Ammon's horn (tissue), 1 donor: ENCODE results near the gene DRG2.

Source experiments
- DNase-seq: peaks from one replicate; pipeline ENCODE4 v3.0.0-alpha.2; 2016; ENCODE audit warnings: low spot score

The DRG2 gene

GRCh38 chr17:18117533-18117932 is 29.8 kb downstream of the DRG2 start:
- DNase-seq, result no peak

DNA sequence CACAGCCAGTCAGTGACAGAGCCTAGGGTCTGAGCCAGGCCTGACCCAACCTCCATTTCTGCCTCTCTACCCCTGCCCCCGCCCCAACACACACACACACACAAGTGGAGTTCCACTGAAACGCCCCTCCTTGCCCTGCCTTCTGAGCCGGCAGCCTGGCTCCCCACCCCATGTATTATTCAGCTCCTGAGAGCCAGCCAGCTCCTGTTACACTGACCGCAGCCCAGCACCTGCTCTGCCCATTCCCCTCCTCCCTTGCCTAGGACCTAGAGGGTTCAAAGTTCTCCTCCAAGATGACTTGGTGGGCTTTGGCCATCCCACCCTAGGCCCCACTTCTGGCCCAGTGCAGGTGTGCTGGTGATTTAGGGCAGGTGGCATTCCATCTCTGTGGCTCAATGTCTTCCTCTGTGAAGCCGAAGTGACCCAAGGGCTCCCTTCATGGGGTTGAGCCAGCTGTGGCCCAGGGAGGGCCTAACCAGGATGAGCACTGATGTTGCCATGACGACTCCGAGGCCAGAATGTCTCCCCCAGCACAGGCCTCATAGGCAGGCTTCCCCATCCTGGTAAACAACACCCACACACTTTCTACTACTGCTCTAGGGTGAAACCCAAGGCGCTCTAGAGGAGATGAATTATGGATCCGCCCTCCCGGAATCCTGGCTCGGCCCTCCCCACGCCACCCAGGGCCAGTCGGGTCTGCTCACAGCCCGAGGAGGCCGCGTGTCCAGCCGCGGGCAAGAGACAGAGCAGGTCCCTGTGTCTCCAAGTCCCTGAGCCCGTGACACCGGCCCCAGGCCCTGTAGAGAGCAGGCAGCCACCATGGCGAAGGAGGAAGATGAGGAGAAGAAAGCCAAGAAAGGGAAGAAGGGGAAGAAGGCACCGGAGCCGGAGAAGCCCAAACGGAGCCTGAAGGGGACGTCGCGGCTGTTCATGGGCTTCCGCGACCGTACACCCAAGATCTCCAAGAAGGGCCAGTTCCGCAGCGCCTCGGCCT is 30.5 kb downstream of the DRG2 start:
- no peak for DNase-seq

DNA sequence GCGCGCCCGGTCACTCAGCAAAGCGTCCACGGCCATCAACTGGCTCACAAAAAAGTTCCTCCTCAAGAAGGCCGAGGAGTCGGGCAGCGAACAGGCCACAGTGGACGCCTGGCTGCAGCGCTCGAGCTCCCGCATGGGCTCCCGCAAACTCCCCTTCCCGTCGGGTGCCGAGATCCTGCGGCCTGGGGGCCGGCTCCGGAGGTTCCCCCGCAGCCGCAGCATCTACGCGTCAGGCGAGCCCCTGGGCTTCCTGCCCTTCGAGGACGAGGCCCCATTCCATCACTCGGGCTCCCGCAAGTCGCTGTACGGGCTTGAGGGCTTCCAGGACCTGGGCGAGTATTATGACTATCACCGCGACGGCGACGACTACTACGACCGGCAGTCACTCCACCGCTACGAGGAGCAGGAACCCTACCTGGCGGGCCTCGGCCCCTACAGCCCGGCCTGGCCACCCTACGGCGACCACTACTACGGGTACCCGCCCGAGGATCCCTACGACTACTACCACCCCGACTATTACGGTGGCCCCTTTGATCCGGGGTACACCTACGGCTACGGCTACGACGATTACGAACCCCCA is 31.5 kb downstream of the DRG2 start:
- DNase-seq, result no peak

DNA sequence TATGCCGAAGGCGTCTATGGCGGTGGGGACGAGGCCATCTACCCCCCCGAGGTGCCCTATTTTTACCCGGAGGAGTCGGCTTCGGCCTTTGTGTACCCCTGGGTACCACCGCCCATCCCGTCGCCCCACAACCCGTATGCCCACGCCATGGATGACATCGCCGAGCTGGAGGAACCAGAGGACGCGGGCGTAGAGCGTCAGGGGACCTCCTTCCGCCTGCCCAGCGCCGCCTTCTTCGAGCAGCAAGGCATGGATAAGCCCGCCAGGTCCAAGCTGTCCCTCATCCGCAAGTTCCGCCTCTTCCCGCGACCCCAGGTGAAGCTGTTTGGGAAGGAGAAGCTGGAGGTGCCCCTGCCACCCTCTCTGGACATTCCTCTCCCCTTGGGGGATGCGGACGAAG is 32.2 kb downstream of the DRG2 start:
- DNase-seq, result no peak

- no peak for DNase-seq
Measured at GRCh38 chr17:18120461-18121017, 32.8 kb downstream of the DRG2 start.

- DNase-seq, result no peak
Measured at GRCh38 chr17:18121144-18121910, 33.6 kb downstream of the DRG2 start.

DNA sequence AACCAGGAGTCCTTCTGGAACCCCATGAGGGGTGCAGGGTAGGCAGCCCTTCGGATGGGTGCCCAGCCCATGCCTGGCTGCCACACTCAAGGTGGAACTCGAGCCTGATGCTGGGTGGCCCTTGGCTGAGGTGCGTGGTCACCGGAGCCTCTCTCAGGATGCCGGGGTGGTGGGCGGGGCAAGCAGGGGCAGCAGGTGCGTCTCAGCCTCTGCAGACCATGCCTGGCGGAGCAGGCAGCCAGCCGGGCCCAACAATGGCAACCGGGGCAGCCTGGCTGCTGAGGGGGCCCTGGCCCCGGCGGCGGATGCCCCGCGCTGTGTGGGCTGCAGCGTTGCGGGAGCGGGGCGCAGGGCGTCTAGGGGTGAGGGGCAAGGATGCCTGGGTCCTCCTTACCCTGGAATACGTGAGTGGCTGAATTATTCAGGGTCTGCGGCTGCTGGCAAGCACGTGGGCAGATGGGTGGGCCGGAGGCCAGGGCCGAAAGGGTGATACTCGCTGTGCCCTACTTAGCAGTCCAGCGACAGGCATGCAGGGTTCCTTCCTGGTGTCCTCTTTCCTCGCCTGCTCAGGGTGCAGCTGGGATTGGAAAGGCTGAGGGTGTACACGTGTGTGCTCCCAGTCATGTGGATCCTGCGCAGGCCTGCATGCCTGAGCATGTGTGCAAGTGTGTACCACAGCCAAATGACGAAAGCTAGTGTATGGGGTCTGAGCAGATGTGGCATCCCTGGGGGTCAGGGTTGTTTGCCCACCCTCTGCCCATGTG is 35.4 kb downstream of the DRG2 start:
- no peak for DNase-seq

DNA sequence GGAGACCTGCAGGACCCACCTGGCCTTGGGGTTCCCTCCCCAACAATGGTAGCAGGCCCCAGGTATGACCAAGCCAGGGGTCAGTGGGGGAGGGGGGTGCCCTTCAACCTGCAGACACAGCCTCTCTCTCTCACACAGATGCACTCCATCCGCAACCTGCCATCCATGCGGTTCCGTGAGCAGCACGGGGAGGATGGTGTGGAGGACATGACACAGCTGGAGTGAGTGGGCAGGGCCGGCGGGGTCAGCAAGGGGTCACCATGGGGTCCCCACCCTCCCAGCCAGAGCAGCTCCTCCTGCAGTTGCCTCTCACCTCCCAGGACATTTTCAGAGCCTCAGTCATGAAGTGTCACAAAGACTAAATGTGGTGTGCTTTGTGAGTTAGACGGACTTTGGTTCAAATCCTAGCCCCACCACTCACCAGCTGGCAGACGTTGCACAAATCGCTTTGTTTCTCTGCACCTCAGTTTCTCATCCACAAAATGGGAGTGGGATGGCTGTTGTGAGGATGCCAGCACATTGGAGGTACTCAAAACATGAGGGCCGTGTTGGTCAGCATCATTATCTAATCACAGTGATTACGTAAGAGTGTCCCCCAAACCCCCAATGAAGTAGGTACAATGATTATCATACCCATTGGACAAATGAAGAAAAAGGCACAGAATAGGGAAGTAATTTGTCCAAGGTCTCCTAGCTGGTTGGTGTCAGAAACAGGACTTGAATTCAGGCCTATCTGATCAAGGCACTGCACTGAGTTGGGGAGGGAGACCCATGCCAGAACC is 36.8 kb downstream of the DRG2 start:
- no peak for DNase-seq

GRCh38 chr17:18129041-18129502 is 41.3 kb downstream of the DRG2 start:
- DNase-seq, result no peak

DNA sequence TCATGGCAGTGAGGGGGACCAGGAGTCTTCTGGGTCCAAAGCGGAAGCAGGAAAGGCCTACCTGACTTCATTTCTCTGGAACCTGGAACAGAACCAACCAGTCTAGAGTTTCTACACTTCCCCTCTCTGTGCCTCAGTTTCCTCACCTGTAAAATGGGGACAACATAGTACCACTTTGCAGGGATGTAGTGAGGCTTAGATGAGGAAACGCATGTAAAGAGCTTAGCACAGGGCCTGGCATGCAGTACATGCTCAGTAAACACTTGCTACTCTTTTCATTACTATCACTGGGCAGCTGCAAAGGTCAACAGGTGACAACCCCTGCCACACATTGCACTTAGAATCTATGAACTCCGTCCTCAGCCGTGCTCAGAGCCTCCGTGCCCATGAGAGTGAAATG is 45.0 kb downstream of the DRG2 start:
- no peak for DNase-seq

DNA sequence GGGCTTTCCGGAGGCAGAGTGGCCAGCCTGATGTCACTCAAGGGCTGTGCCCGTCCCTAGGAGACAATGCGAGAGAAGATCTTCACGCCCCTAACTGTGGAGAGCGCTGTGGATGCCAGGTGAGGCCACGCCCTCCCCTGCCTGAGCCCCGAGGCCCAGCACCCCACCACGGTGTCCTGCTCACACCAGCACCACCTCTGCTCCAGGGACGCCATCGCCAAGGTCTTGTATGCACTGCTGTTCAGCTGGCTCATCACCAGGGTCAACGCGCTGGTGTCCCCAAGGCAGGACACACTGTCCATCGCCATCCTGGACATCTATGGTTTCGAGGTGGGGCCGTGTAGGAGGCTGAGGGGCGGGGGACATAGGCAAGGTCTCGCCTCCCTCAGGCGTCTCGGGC is 48.6 kb downstream of the DRG2 start:
- no peak for DNase-seq

GRCh38 chr17:18138065-18138749 is 50.5 kb downstream of the DRG2 start:
- DNase-seq, result no peak

GRCh38 chr17:18139092-18139491 is 51.3 kb downstream of the DRG2 start:
- no peak for DNase-seq

DNA sequence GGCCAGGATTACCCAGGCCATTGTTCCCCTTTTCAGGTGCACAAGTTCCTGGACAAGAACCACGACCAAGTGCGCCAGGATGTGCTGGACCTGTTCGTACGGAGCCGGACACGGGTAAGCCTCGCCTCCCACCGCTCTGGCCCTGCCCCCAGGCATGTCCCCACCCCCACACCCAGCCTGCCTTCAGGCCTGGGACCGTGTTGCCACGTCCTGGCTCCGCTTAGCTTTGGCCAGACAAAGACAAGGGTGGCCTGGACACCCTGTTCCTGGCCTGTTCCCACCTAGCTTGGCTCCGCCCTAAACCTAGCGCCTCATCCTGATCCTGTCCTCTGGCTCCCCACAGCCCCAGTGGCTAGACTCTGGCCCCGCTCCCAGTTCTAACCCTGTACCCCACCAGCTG is 51.8 kb downstream of the DRG2 start:
- DNase-seq, result no peak

- DNase-seq, result no peak
Measured at GRCh38 chr17:18139949-18140348, 52.2 kb downstream of the DRG2 start.

GRCh38 chr17:18140648-18141047 is 52.9 kb downstream of the DRG2 start:
- DNase-seq, result no peak

GRCh38 chr17:18141210-18141803 is 53.6 kb downstream of the DRG2 start:
- DNase-seq, result peak; percentile 70

- no peak for DNase-seq
Measured at GRCh38 chr17:18142417-18142816, 54.7 kb downstream of the DRG2 start.

GRCh38 chr17:18143044-18143936 is 55.5 kb downstream of the DRG2 start:
- no peak for DNase-seq
